ENCODE measurements around the gene MRPS2. TPM values are rescaled to one million over a fixed set of nuclear protein-coding genes. Genes with fewer than 3 reads are reported as not detected.

MRPS2 gene
- total and polyA plus RNA-seq, 10 of the 15 experiments (the other 5 are each of a cell fraction or from before 2014, with no cell fraction given): 3.3 to 103 (median 69.5) TPM

DNA sequence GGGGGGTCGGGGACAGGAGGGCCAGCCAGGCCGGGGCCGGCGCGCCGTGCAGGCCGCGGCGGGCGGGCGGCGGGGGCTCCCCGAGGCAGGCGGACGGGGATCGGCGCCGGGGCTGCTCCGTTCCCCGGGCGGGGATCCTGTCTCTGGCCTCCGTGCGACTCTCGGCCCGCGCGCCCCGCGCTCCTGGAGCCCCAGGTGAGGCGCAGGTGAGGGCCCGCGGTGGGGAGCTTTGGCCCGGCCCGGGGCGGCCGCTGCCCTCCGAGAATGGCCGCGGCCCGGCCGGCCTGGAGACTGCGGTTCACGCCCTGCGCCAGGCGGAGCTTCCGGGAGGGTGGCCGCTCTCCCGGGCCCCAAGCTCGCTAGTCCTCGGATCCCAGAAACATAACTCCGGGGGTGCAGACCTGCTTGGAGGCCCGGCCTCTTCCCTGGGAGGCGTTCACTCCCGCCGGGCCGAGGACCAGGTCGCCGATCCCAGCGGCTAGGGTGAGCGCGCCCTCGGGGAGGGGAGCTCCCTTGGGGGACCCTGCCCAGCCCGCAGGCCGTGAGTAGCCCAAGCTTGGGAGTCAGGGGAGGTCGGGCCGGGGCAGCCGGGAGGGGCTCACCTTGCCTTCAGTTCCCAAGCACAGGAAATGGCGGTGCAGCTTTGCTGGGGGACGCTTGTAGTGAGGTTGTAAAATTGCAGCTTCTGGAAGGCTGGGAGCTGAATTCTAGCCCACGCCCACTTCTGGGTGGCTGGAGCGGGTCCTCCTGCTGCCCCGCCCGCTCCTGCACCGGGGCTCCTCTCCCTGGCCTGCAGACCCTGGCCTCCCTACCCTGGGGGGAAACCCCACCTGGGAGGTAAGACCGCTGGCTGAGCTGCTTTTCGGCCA, 20.2 kb upstream of the MRPS2 start:
- CTCF ChIA-PET: interaction anchor here (1.2 kb wide), 1 partner anchor 24 kb away, joined by 3 read pairs; no protein-coding TSS in a partner anchor
- RAD21 ChIA-PET (ENCODE audit: unreplicated experiment): no interaction called here
- H3K4me3 ChIP-seq: peak overlapping the region; percentile 63
- no peaks in the 10 kb centered on the region; a peak in 1 of 4 replicates for H3K36me3 ChIP-seq (ENCODE audit: control insufficient read depth in 2 of 2, insufficient read depth in 2 of 2, low read length in 1 of 2)
- H3K27ac ChIP-seq (ENCODE audit: control insufficient read depth, insufficient read depth): no peak overlapping the region
- no TSS peak for BruUV-seq (replicated peaks)
- H3K27me3 ChIP-seq (replicated peaks in 1 of 2; ENCODE audit: control insufficient read depth in 2 of 2, insufficient read depth in 2 of 2, low read length in 1 of 2): peaks cover 0 to 8% of the 10 kb centered on the region in 2 experiments; a peak in 1 of 4 replicates
- peak; percentile 78 for ATAC-seq
- POLR2A ChIA-PET: no interaction called here
- peak overlapping the region; percentile 82 for H3K4me2 ChIP-seq (ENCODE audit: control insufficient read depth, insufficient read depth)
- in situ Hi-C loops (cut with MboI) (no loop called here), intact Hi-C loops (cut with micrococcal nuclease; ENCODE audit: unreplicated experiment) (no loop called here)
- no peak for DNase-seq (ENCODE audit: low read depth, low spot score)
- no peak for FAIRE-seq
- SMC1A ChIA-PET (ENCODE audit: uncharacterized antibody, unreplicated experiment): no interaction called here
- 1% methylated on average over 47 of the region's 76 CpGs for WGBS (ENCODE audit: insufficient coverage, insufficient replicate concordance, low lambda C conversion rate, missing lambda C conversion rate)
- no peaks in the 10 kb centered on the region for H3K4me1 ChIP-seq (ENCODE audit: control insufficient read depth, insufficient read depth, low read length)
- H2AFZ ChIP-seq (ENCODE audit: control insufficient read depth, low read depth, low read length): peak overlapping the region; percentile 63
- peak; percentile 29 for TF ChIP-seq MEF2B (IDR thresholded peaks at IDR 0.05; ENCODE audit: partially characterized antibody, poor library complexity, severe bottlenecking)
- no peak for TF ChIP-seq SIN3A (IDR thresholded peaks at IDR 0.05; ENCODE audit: low read depth, low read length)
- no peak for TF ChIP-seq BHLHE40 (IDR thresholded peaks at IDR 0.05; ENCODE audit: borderline replicate concordance in 1 of 2, low read depth in 2 of 2, low read length in 1 of 2)
- no peak for TF ChIP-seq RFX5 (IDR thresholded peaks at IDR 0.05; ENCODE audit: low read depth, low read length)
- TF ChIP-seq IKZF1 (conservative IDR thresholded peaks at IDR 0.05): peak; percentile 52
- no peak for TF ChIP-seq BRCA1 (IDR thresholded peaks at IDR 0.05; ENCODE audit: low read depth, low read length)
- TF ChIP-seq TCF12 (IDR thresholded peaks at IDR 0.05; ENCODE audit: low read depth, low read length): no peak
- TF ChIP-seq GATAD2B (conservative IDR thresholded peaks at IDR 0.05; ENCODE audit: low read depth): peak; percentile 59; the same call in 1 of the 2 replicates
- TF ChIP-seq TAF1 (IDR thresholded peaks at IDR 0.05; ENCODE audit: borderline replicate concordance, low read depth, low read length): no peak
- TF ChIP-seq ZNF384 (IDR thresholded peaks at IDR 0.05; ENCODE audit: borderline replicate concordance, low read depth, low read length): no peak
- TF ChIP-seq LARP7 (IDR thresholded peaks at IDR 0.05): no peak
- no peak for TF ChIP-seq HDAC2 (IDR thresholded peaks at IDR 0.05)
- 0 out of 2 replicates have a peak, but pooled peaks have one; percentile 29 for TF ChIP-seq ZNF687 (IDR thresholded peaks at IDR 0.05)
- TF ChIP-seq CEBPZ (IDR thresholded peaks at IDR 0.05; ENCODE audit: low read depth, low read length): no peak
- no peak for TF ChIP-seq TBL1XR1 (IDR thresholded peaks at IDR 0.05; ENCODE audit: low read depth, low read length)
- TF ChIP-seq NR2F1 (conservative IDR thresholded peaks at IDR 0.05): peak; percentile 29; the same call in 1 of the 2 replicates
- no peak for TF ChIP-seq SPI1 (IDR thresholded peaks at IDR 0.05; ENCODE audit: borderline replicate concordance, insufficient read depth, low read depth, low read length)
- H3K79me2 ChIP-seq (ENCODE audit: control insufficient read depth, insufficient read depth, low read length): no peaks in the 10 kb centered on the region
- no peaks in the 10 kb centered on the region for H4K20me1 ChIP-seq (ENCODE audit: control insufficient read depth, insufficient read depth)
- H3K9me3 ChIP-seq (replicated peaks; ENCODE audit: control insufficient read depth, insufficient read depth, low read length): no peaks in the 10 kb centered on the region
- no peak overlapping the region for H3K9ac ChIP-seq (ENCODE audit: control insufficient read depth, insufficient read depth, low read length)

Measured in GM12878 (cell line).